K562 (cell line): Measurements from ENCODE around the gene IP6K1. TPM values are rescaled to one million over a fixed set of nuclear protein-coding genes. Genes with fewer than 3 reads are reported as not detected.

ENCODE experiments used
- DEAF1 ChIP-seq: fragments of 450-650 bp; formaldehyde crosslinking; IDR thresholded peaks from 2 replicates; pipeline ENCODE4 v1.4.0; 2020; ENCODE audit warnings: mild to moderate bottlenecking, moderate library complexity
- ELF2 ChIP-seq: fragments of 250-450 bp; sonication (Bioruptor Pico); IDR thresholded peaks from 2 replicates; pipeline ENCODE4 v1.5.0; 2021; ENCODE audit warnings: mild to moderate bottlenecking
- FOXJ3 ChIP-seq: sonication (generic); formaldehyde crosslinking; IDR thresholded peaks from 2 replicates; pipeline ENCODE4 v1.4.0; 2020; ENCODE audit warnings: mild to moderate bottlenecking, missing genetic modification reagents
- HDAC3 ChIP-seq: fragments of 450-650 bp; IDR thresholded peaks from 2 replicates; pipeline ENCODE4 v1.6.1; 2018; ENCODE audit warnings: borderline replicate concordance, mild to moderate bottlenecking, moderate library complexity; ENCODE audit not compliant: partially characterized antibody
- HNRNPK ChIP-seq: fragments of 200-400 bp; formaldehyde crosslinking; IDR thresholded peaks from one replicate; pipeline ENCODE4 v1.6.1; 2018; ENCODE audit warnings: mild to moderate bottlenecking, low read depth, low read length; ENCODE audit not compliant: poor library complexity, severe bottlenecking
- IRF9 ChIP-seq: fragments of 450-650 bp; IDR thresholded peaks from 2 replicates; pipeline ENCODE4 v1.6.1; 2016; ENCODE audit warnings: missing biosample characterization, missing genetic modification characterization
- NFYB ChIP-seq: IDR thresholded peaks from 2 replicates; pipeline ENCODE4 v1.6.1; 2011; ENCODE audit warnings: mild to moderate bottlenecking, moderate library complexity; ENCODE audit not compliant: insufficient read length; ENCODE audit errors: extremely low read depth
- POLR2H ChIP-seq: IDR thresholded peaks from 2 replicates; pipeline ENCODE4 v1.6.1; 2016; ENCODE audit warnings: missing genetic modification characterization, low read depth, mild to moderate bottlenecking, control low read depth, missing compliant biosample characterization, moderate library complexity
- RBM25 ChIP-seq: fragments of 200-400 bp; formaldehyde crosslinking; IDR thresholded peaks from 2 replicates; pipeline ENCODE4 v1.6.1; 2018; ENCODE audit warnings: low read length, low read depth, moderate library complexity; ENCODE audit not compliant: severe bottlenecking
- STAT5B ChIP-seq: fragments of 250-450 bp; sonication (Bioruptor Pico); IDR thresholded peaks from 2 replicates; pipeline ENCODE4 v1.8.0; 2021; ENCODE audit warnings: mild to moderate bottlenecking, inconsistent platforms
- TAF7 ChIP-seq: fragments of 450-650 bp; IDR thresholded peaks from 2 replicates; pipeline ENCODE4 v1.6.1; 2016; ENCODE audit warnings: missing genetic modification characterization, missing compliant biosample characterization
- UBTF ChIP-seq, 2 experiments: IDR thresholded peaks; 2 replicates each; pipeline ENCODE4 v1.6.1; 2012; ENCODE audit warnings: improper control_type of control experiment in 2 of 2, low read depth in 2 of 2, low read length in 2 of 2, borderline replicate concordance in 1 of 2
- ZKSCAN8 ChIP-seq: fragments of 200-800 bp; sonication (Bioruptor generic); IDR thresholded peaks from 2 replicates; pipeline ENCODE4 v1.6.1; 2016; ENCODE audit warnings: missing genetic modification characterization, missing compliant biosample characterization
- polyA plus RNA-seq, 8 experiments: library from polyadenylated mRNA; depleted of rRNA in 4 of 8; stranded (reverse) in 5 of 8; unstranded in 3 of 8; fragments of >200 nt; fragmentation: Nextera tagmentation in 2 of 8; fragmentation: Illumina TruSeq in 1 of 8; extraction: Ambion mirVana in 2 of 8; extraction: Trizol in 1 of 8; gene quantifications; 2 replicates each; pipeline versions ENCODE4 v1.2.1 to v1.2.3, GENCODE V29; 2011 to 2014; ENCODE audit warnings: inconsistent platforms in 1 of 8, missing spikeins in 1 of 8
- total RNA-seq, 7 experiments: library from RNA; depleted of rRNA in 6 of 7; stranded (reverse); fragments of >200 nt in 6 of 7; fragmentation: Illumina TruSeq in 2 of 7; extraction: Trizol in 2 of 7; gene quantifications; 2 replicates each; pipeline versions ENCODE4 v1.2.1 to v1.2.3, GENCODE V29; 2011 to 2021; ENCODE audit warnings: low replicate concordance in 1 of 7

Gene IP6K1
- total and polyA plus RNA-seq, 9 of the 15 experiments (the other 6 are each of a cell fraction or from before 2014, with no cell fraction given): 0.46 to 29.2 (median 13.1) TPM

- TF ChIP-seq ZKSCAN8: no peak
- no peak for TF ChIP-seq DEAF1 (CRISPR knock-in tag)
- no peak for TF ChIP-seq HNRNPK
- TF ChIP-seq IRF9 (tag): no peak
- 0 out of 4 replicates have a peak, but pooled peaks of 1 of the 2 experiments have one; percentile 36 for TF ChIP-seq UBTF (IDR thresholded peaks at IDR 0.05; ENCODE audit: borderline replicate concordance in 1 of 2, low read depth in 2 of 2, low read length in 2 of 2)
- no peak for TF ChIP-seq STAT5B
- TF ChIP-seq RBM25: peak; percentile 96
- TF ChIP-seq ELF2: 0 out of 2 replicates have a peak, but pooled peaks have one; percentile 36
- no peak for TF ChIP-seq HDAC3
- peak; percentile 77 for TF ChIP-seq POLR2H (tag)
- no peak for TF ChIP-seq TAF7
- TF ChIP-seq FOXJ3 (CRISPR knock-in tag): no peak
- TF ChIP-seq NFYB: no peak
These were observed 62.5 kb downstream of the IP6K1 start, which contains the start of gene GMPPB (continued) for GRCh38 chr3:49723628-49724551.
